Embryonic facial prominence (tissue), 1 donor: Measurements from ENCODE around the gene CCSER2.
"Not testable (repeated sequence)": the region's sequence is repeated elsewhere in the genome, so short reads cannot be mapped to it uniquely, and the experiment has no call there.

Experiments
- DNase-seq: peaks from one replicate; pipeline ENCODE4 v3.0.0-alpha.2; 2016; ENCODE audit errors: extremely low spot score

The CCSER2 gene

DNA sequence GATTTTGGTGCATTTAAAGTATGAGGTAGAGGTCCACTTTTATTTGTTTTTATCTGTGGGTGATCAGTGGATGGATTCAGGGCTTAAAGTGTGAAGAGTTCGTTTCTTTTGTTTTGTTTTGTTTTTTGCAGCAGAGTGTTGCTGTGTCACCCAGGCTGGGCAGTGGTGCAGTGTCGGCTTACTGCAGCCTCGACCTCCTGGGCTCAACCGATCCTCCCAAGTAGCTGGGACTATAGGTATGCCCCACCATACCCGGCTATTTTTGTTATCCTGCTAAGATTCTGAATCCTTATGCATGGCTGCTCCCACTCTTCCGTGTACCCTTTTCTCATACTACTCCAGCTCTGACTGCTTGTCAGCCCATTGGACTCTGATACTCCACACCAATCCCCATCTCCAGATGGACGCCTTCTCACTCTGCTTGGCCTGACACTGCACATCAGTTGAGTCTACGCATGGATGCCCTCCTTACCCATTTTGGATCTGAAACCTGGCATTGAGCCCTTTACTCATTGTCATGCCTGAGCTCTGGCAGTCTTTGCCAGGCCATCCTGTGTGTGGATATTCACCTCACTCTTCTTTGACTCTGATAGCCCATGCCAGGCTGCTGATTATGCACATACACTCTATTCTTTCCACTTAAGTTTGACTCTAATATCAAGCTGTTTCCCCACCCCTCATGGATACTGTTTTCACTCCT, 119.5 kb downstream of the CCSER2 start:
- no peak for DNase-seq

GRCh38 chr10:84449351-84449750, 121.0 kb downstream of the CCSER2 start:
- not testable (repeated sequence) for DNase-seq

DNA sequence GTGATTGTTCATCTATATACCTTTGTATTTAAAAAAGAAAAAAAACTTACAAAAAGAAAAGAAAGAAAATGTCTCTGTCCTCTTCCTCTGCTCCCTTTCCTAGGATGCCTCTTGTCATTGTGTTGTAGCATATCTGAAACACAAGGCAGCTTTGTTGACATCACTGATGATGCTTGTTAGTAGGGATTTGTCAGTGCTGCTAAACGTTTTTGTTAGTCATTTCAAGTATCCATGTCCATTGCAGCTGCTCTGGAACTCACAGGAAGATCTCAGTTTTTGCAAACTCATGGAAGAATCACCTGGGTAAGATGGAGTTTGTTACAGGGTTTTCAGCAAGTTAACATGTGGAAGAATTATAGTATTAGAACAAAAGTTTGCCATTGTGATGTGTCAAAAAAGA, 123.6 kb downstream of the CCSER2 start:
- no peak for DNase-seq

GRCh38 chr10:84453303-84453702, 124.9 kb downstream of the CCSER2 start:
- no peak for DNase-seq

- no peak for DNase-seq
Measured at GRCh38 chr10:84456126-84456525, 127.7 kb downstream of the CCSER2 start.

DNA sequence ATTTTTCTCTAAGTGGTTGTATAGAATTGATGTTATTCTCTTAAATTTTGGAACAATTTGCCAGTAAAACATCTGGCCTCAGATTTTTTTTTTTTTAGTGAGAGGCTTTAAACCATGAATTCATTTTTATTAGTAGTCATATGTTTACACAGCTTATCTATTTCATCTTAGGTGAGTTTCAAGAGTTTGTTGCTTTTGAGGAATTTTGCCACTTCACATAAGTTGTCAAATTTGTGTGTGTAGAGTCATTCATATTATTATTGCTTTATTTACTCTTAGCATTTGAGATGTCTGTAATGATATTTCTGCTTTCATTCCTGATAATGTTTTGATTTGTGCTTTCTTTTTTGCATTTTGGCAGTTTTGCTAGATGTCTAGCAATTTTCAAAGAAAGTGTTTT, 132.1 kb downstream of the CCSER2 start:
- no peak for DNase-seq

- no peak for DNase-seq
Measured at GRCh38 chr10:84469470-84469869, 141.1 kb downstream of the CCSER2 start.

DNA sequence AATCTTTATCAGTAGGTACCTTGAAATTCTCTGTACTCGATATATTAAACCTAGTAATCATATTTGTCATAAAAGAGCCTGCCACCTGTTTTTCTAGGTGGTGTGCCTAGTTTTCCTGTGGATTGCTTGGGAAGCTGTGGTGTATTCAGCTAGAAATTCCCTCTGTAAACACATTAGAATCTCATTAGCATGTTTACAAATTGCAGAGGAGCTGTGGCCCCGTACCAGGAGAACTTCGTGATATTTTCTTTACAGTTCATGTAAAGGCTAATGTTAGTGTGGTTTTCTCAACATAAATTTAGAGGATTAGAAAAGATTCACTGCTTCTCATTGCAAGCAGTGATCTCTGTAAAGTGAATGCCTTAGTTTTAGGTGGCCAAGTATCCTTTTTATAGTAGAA, 144.7 kb downstream of the CCSER2 start:
- no peak for DNase-seq

- no peak for DNase-seq
Measured at GRCh38 chr10:84477398-84478128, 149.2 kb downstream of the CCSER2 start.

GRCh38 chr10:84478151-84478550, 149.8 kb downstream of the CCSER2 start:
- DNase-seq, result no peak

GRCh38 chr10:84478679-84479078, 150.3 kb downstream of the CCSER2 start:
- DNase-seq, result no peak

DNA sequence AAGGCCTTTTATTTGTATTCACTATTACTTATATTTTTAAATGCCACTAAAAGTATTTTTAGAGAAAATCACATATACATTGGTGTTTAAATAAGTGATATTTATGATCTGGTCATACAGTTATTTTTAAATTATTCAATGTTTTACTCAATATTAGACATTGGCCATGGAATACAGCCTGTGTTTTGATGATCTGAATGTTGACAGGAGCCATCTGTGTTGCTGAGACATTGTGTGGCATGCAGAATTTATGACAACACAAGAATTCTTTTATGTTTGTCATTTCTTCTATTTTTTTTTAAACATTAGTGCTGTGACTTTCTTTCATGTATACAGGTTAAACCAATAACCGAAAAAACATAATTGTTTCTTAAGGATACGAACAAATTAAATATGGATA, 156.2 kb downstream of the CCSER2 start:
- DNase-seq, result no peak

GRCh38 chr10:84493361-84493760, 165.0 kb downstream of the CCSER2 start:
- DNase-seq, result no peak

DNA sequence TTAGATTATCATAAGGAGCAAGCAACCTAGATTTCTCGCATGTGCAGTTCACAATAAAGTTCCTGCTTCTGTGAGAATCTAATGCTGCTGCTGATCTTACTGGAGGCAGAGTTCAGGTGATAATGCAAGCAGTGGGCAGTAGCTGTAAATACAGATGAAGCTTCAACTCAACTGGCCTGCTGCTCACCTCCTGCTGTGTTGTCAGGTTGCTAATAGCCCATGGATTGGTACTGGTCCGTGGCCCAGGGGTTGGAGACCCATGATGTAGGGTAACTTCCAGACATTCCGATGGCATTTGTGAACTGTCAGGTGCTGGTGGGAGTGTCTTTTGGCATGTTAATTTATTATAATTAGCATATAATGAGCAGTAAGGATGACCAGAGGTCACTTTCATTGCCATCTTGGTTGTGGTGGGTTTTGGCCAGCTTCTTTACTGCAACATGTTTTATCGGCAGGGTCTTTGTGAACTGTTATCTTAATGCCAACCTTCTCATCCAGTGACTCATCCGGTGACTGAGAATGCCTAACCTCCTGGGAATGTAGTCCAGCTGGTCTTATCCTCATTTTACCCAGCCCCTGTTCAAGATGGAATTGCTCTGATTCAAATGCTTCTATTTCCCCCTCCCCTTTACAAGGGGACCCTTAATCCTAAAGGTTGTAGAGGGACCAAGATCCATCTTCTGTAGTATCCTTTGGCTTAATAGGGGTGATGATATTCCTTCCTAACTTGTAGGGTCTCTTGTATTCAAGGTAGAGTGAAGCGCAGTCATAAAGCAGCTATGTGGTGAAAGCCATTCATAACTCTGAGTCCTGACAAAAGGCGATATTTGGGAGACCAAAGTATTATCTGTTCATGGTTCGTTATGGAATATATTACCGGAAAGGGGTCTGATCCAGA, 165.8 kb downstream of the CCSER2 start:
- no peak for DNase-seq

- DNase-seq, result no peak
Measured at GRCh38 chr10:84494849-84495180, 166.4 kb downstream of the CCSER2 start.

- DNase-seq, result no peak
Measured at GRCh38 chr10:84497978-84498377, 169.6 kb downstream of the CCSER2 start.

DNA sequence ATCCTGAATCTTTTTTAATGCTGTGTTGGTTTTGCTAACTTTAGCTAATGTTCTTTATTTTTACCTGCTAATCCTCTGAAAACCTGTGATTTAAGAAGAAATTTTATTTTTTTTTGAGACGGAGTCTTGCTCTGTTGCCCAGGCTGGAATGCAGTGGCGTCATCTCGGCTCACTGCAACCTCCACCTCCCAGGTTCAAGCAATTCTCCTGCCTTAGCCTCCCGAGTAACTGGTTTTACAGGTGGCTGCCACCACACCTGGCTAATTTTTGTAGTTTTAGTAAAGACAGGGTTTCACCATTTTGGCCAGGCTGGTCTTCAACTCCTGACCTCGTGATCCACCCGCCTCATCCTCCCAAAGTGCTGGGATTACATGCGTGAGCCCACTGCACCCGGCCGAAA, 170.7 kb downstream of the CCSER2 start:
- not testable (repeated sequence) for DNase-seq

- DNase-seq, result no peak
Measured at GRCh38 chr10:84499846-84500245, 171.5 kb downstream of the CCSER2 start.

DNA sequence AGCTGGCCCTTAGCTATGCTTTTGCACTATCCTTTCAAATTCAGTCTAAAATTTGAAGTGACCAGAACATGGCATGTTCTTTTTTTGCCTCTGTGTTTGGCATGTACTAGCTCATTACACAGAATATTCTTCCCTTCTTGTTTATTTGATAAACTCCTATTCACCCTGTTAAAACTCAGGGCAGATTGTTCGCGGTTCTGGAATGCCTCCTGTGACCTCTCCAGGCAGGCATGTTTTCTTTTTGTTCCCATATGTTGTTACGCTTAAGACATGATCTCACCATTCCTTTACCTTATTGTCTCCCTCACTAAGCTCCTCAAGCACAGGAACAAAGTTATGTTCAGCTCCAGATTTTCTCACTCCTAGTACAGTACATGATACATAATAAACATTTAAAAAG, 181.7 kb downstream of the CCSER2 start:
- no peak for DNase-seq

DNA sequence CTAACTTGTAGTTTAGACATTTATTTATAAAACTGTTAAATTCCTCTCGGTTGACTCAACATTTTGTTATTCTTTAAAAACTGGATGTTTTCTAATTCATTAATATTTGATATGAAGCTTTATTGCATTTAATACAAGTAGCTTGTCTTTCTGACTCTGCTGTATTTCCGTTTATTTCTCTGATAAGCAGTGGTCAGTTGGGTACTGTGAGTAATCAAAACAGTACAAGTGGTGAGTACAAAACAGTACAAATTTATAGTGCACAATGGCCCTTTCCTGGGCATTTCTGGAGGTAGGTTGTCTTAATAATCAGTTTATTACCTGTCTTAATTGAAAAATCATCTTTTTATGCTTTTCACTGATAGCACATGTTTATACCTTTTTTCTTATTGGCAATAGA, 182.7 kb downstream of the CCSER2 start:
- no peak for DNase-seq

GRCh38 chr10:84511709-84512285, 183.4 kb downstream of the CCSER2 start:
- no peak for DNase-seq

DNA sequence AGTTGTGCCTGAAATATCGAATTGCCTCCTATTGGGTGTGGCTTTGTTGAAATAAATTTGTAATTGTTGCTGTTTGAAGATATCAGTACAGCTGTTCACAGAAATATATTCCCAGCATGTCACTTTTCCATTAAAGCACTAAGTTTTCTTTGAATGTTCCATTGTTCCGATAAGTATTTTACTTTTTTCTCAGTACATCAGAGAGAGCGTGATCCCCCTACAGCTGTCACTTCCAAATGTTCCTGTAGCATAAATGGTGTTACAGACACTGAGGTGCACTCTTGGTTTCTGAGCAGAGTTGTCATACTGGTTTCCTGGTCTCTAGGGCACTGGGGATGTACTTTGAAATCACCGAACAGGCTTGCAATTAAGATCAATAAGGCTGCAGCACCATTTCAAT, 189.2 kb downstream of the CCSER2 start:
- DNase-seq, result no peak
